HCT116 (cell line): ENCODE results near the gene FES. TPM values are rescaled to one million over a fixed set of nuclear protein-coding genes. Genes with fewer than 3 reads are reported as not detected.

ENCODE experiments used
- ATAC-seq: fragments of 200-7000 bp; cut with Tn5 transposase; 2 replicates; pipeline ENCODE4 v1.9.1; 2020; ENCODE audit warnings: mild to moderate bottlenecking, moderate library complexity
- BruUV-seq: library from RNA; stranded (reverse); fragments of 400-500 nt; replicated peaks from 2 replicates; lab custom pipeline; 2021; lab: Mats Ljungman, UMichigan
- CTCF ChIA-PET: fragments of 300-600 bp; sonication (Branson Sonifier 250); formaldehyde crosslinking; loops from one replicate; lab custom pipeline; 2021; ENCODE audit warnings: antibody characterized with exemption; lab: Charles Lee
- POLR2A ChIA-PET: fragments of 300-600, 350-600 bp; sonication (Branson Sonifier 250); formaldehyde crosslinking; loops from one replicate; lab custom pipeline; 2021; ENCODE audit warnings: antibody characterized with exemption; lab: Charles Lee
- RAD21 ChIA-PET, 2 experiments: fragments of 300-600 bp; sonication (Branson Sonifier 250); formaldehyde crosslinking; loops; one replicate each; lab custom pipeline; 2023; ENCODE audit warnings: low total read pairs in 2 of 2; ENCODE audit not compliant: uncharacterized antibody in 2 of 2, unreplicated experiment in 2 of 2, low non-redundant PET in 1 of 2; lab: Charles Lee
- DNase-seq: peaks from one replicate; pipeline ENCODE4 v3.0.0-alpha.2; 2010; ENCODE audit warnings: low read depth, low spot score
- H2AFZ ChIP-seq: fragments of 200-600 bp; shearing (Covaris generic), sonication (generic); 2 replicates; pipeline ENCODE4 v1.6.1; 2017; ENCODE audit warnings: low read depth, mixed run types, mixed read lengths, antibody characterized with exemption, low read length; ENCODE audit not compliant: poor library complexity, severe bottlenecking
- H3K27ac ChIP-seq: 2 replicates; pipeline ENCODE4 v1.5.1; 2012; ENCODE audit warnings: low read depth, low read length
- H3K27me3 ChIP-seq: fragments of 200-600 bp; sonication (generic); 2 replicates; pipeline ENCODE4 v1.6.1; 2016; ENCODE audit warnings: mixed run types, low read length, mixed read lengths; ENCODE audit not compliant: insufficient read depth
- H3K36me3 ChIP-seq, 2 experiments: fragments of 200-500 bp in 1 of 2; fragments of 200-600 bp in 1 of 2; sonication (Bioruptor generic) in 1 of 2; sonication (generic) in 1 of 2; 2 replicates each; pipeline versions ENCODE4 v1.5.1 to v1.6.1; 2014 to 2016; ENCODE audit warnings: low read length in 2 of 2, inconsistent platforms in 1 of 2, mixed read lengths in 1 of 2, mixed run types in 1 of 2; ENCODE audit not compliant: insufficient read depth in 2 of 2, control insufficient read depth in 1 of 2
- H3K4me1 ChIP-seq, 2 experiments: fragments of 200-600 bp in 1 of 2; sonication (generic) in 1 of 2; 2 replicates each; pipeline versions ENCODE4 v1.5.1 to v1.6.1; 2012 to 2017; ENCODE audit warnings: low read length in 2 of 2, inconsistent platforms in 1 of 2, mild to moderate bottlenecking in 1 of 2, mixed read lengths in 1 of 2, mixed run types in 1 of 2, moderate library complexity in 1 of 2; ENCODE audit not compliant: insufficient read depth in 2 of 2, control insufficient read depth in 1 of 2
- H3K4me2 ChIP-seq: fragments of 200-600 bp; sonication (generic); 2 replicates; pipeline ENCODE4 v1.6.1; 2017; ENCODE audit warnings: mixed run types, low read length, mixed read lengths
- H3K4me3 ChIP-seq, 2 experiments: fragments of 200-600 bp in 1 of 2; sonication (generic) in 1 of 2; replicated peaks in 1 of 2; 2 replicates each; pipeline ENCODE4 v1.5.1; 2011 to 2016; ENCODE audit warnings: low read length in 2 of 2, control low read depth in 1 of 2, low read depth in 1 of 2, mild to moderate bottlenecking in 1 of 2, mixed read lengths in 1 of 2, mixed run types in 1 of 2
- H3K79me2 ChIP-seq: fragments of 200-600 bp; sonication (generic); 2 replicates; pipeline ENCODE4 v1.6.1; 2017; ENCODE audit warnings: mild to moderate bottlenecking, mixed run types, low read length, moderate library complexity, mixed read lengths; ENCODE audit not compliant: insufficient read depth
- H3K9ac ChIP-seq: fragments of 200-600 bp; sonication (generic); 2 replicates; pipeline ENCODE4 v1.6.1; 2016; ENCODE audit warnings: low read length, mixed read lengths
- H3K9me2 ChIP-seq: fragments of 200-600 bp; sonication (generic), shearing (Covaris generic); 2 replicates; pipeline ENCODE4 v1.6.1; 2017; ENCODE audit warnings: mixed run types, mild to moderate bottlenecking, moderate library complexity; ENCODE audit not compliant: insufficient read depth
- H3K9me3 ChIP-seq, 2 experiments: fragments of 200-500 bp in 1 of 2; fragments of 200-600 bp in 1 of 2; sonication (Bioruptor generic) in 1 of 2; sonication (generic) in 1 of 2; 2 replicates each; pipeline ENCODE4 v1.6.1; 2014 to 2017; ENCODE audit warnings: low read length in 2 of 2, mixed read lengths in 2 of 2, inconsistent platforms in 1 of 2, low read depth in 1 of 2, mild to moderate bottlenecking in 1 of 2, mixed run types in 1 of 2, moderate library complexity in 1 of 2; ENCODE audit not compliant: control insufficient read depth in 1 of 2, insufficient read depth in 1 of 2
- H4K20me1 ChIP-seq: fragments of 200-600 bp; sonication (generic), shearing (Covaris generic); 2 replicates; pipeline ENCODE4 v1.6.1; 2017; ENCODE audit warnings: mixed run types, mild to moderate bottlenecking, moderate library complexity; ENCODE audit not compliant: insufficient read depth
- CBX3 ChIP-seq: IDR thresholded peaks from 2 replicates; pipeline ENCODE4 v1.6.1; 2012; ENCODE audit warnings: low read depth
- EGR1 ChIP-seq: IDR thresholded peaks from 2 replicates; pipeline ENCODE4 v1.6.1; 2012; ENCODE audit warnings: low read depth
- POLR2A ChIP-seq: IDR thresholded peaks from 2 replicates; pipeline ENCODE4 v1.7.0; 2011; ENCODE audit warnings: borderline replicate concordance; ENCODE audit not compliant: insufficient read depth, insufficient read length; ENCODE audit errors: extremely low read depth
- REST ChIP-seq: IDR thresholded peaks from 2 replicates; pipeline ENCODE4 v1.6.1; 2012; ENCODE audit warnings: low read depth
- SIN3A ChIP-seq: IDR thresholded peaks from 2 replicates; pipeline ENCODE4 v1.6.1; 2012; ENCODE audit warnings: low read depth
- TCF7L2 ChIP-seq: IDR thresholded peaks from 2 replicates; pipeline ENCODE4 v1.7.0; 2011; ENCODE audit warnings: borderline replicate concordance, inconsistent platforms; ENCODE audit not compliant: insufficient read depth, insufficient read length; ENCODE audit errors: extremely low read depth
- intact Hi-C: fragments of 100-400 bp; cut with micrococcal nuclease; formaldehyde crosslinking; loops from 2 replicates; pipeline ENCODE4 v1.10.0; 2022
- total RNA-seq: library from RNA; stranded (reverse); gene quantifications from one replicate; pipeline ENCODE4 v1.2.1, GENCODE V29; 2021; ENCODE audit not compliant: unreplicated experiment

Gene FES
- total RNA-seq, 1 experiment from 2014 or later: 5.3 TPM

- Histone ChIP-seq H3K4me1 (no peaks in the 10 kb centered on the region), H3K27ac (no peak overlapping the region), H3K9me3 (no peaks in the 10 kb centered on the region), H3K9ac (no peak overlapping the region), H3K4me2 (no peak overlapping the region), H3K4me3 (no peak overlapping the region), H2AFZ (no peak overlapping the region), H3K36me3 (peaks cover 1 to 2% of the 10 kb centered on the region in 2 experiments; a peak in 2 of 4 replicates), H3K9me2 (no peaks in the 10 kb centered on the region), H3K27me3 (no peaks in the 10 kb centered on the region), H3K79me2 (no peaks in the 10 kb centered on the region), H4K20me1 (no peaks in the 10 kb centered on the region)
- CTCF ChIA-PET: no interaction called here
- TF ChIP-seq EGR1 (no peak), REST (no peak), TCF7L2 (no peak), CBX3 (no peak), SIN3A (no peak), POLR2A (no peak)
- BruUV-seq: no TSS peak
- intact Hi-C loops: no loop called here
- DNase-seq: no peak
- RAD21 ChIA-PET: no interaction called here
- POLR2A ChIA-PET: no interaction called here
- no peak for ATAC-seq
Observed at GRCh38 chr15:90913398-90913944, 29.2 kb downstream of the FES start.
